ENCODE results near the gene KLHDC8A.

DNA sequence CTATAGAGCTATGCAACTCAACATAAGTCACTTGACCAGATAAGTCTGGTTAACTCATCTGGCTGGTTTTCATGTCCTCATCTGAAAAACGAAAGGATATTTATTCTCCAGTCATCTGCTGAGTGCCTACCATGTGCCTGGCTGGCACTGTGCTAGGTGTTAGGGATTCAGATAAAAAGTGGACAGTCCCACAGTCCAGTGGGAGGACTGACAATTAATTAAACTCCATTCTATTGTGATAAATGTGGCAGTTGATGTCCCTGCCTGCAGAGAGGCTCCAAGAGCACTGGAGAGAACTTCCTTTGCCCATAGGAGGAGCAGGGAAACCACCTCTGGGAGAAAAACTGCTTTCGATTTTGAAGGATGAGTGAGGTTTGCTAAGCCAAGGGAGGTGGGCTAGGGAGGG is 40.6 kb downstream of the KLHDC8A start:
- TF ChIP-seq, protein P1, sequence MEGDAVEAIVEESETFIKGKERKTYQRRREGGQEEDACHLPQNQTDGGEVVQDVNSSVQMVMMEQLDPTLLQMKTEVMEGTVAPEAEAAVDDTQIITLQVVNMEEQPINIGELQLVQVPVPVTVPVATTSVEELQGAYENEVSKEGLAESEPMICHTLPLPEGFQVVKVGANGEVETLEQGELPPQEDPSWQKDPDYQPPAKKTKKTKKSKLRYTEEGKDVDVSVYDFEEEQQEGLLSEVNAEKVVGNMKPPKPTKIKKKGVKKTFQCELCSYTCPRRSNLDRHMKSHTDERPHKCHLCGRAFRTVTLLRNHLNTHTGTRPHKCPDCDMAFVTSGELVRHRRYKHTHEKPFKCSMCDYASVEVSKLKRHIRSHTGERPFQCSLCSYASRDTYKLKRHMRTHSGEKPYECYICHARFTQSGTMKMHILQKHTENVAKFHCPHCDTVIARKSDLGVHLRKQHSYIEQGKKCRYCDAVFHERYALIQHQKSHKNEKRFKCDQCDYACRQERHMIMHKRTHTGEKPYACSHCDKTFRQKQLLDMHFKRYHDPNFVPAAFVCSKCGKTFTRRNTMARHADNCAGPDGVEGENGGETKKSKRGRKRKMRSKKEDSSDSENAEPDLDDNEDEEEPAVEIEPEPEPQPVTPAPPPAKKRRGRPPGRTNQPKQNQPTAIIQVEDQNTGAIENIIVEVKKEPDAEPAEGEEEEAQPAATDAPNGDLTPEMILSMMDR (IDR thresholded peaks at IDR 0.05): no peak
- no peak for TF ChIP-seq EP300 (IDR thresholded peaks at IDR 0.05)

Measured in tibial nerve (tissue), 4 donors.